Measurements from ENCODE around the gene MRPL38. TPM values are rescaled to one million over a fixed set of nuclear protein-coding genes. Genes with fewer than 3 reads are reported as not detected.

Gene MRPL38
- total RNA-seq, 1 donor from 2014 or later: 111 TPM

DNA sequence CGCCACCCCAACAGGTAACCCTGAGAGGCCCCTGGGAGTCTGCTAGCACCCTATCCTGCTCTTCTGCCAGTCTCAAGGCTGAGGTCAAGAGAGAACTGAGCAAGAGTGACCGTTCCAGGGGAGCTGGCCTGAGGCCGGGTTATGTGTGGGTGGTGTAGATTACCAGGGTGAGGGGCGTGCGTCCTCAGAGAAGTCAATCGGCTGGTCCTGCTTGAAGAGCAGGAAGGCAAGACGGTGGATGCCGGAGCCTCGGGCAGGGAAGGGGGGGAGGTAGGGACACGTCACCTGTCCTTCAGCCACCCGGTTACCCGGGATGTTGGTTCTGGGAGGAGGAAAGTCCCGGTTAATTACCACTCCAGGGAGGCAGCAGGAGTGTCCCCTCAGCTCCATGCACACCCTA, 5.3 kb downstream of the MRPL38 start:
- H3K36me3 Mint-ChIP-seq (ENCODE audit: low read depth): peaks cover 4% of the 10 kb centered on the region
- H3K4me3 Mint-ChIP-seq: peak overlapping the region; percentile 51
- TF ChIP-seq CTCF (conservative IDR thresholded peaks at IDR 0.05): no peak
- peaks cover 6% of the 10 kb centered on the region for H3K27me3 Mint-ChIP-seq (ENCODE audit: low read depth)
- no peak for DNase-seq (ENCODE audit: low read depth, low spot score)
- H3K4me1 Mint-ChIP-seq: peaks cover 24% of the 10 kb centered on the region
- H3K9me3 Mint-ChIP-seq: no peaks in the 10 kb centered on the region
- no peak overlapping the region for H3K27ac Mint-ChIP-seq (ENCODE audit: unreplicated experiment)

DNA sequence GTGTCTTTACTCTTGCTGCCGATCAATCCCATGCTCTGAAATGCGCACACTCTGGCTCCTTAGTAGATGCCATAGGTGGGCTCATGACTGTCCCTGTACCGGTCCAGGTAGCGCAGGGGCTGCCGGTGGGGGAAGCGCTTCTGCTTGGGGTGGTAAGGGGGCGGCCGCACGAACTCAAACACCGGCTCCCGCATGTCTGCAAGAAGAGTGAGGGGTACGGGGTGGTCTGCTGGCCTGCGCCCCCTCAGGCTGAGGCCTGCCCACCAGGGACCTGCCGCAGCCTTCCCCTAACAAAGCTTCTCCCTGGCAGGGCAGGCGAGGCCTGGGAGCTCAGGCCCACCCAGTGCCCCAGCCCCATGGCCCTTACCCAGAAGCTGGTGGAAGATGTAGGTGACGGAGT, 5.9 kb downstream of the MRPL38 start:
- peak overlapping the region; percentile 51 for H3K4me3 Mint-ChIP-seq
- H3K27ac Mint-ChIP-seq (ENCODE audit: unreplicated experiment): no peak overlapping the region
- H3K4me1 Mint-ChIP-seq: peaks cover 26% of the 10 kb centered on the region
- TF ChIP-seq CTCF (conservative IDR thresholded peaks at IDR 0.05): no peak
- H3K9me3 Mint-ChIP-seq: no peaks in the 10 kb centered on the region
- peaks cover 4% of the 10 kb centered on the region for H3K36me3 Mint-ChIP-seq (ENCODE audit: low read depth)
- peaks cover 6% of the 10 kb centered on the region for H3K27me3 Mint-ChIP-seq (ENCODE audit: low read depth)
- no peak for DNase-seq (ENCODE audit: low read depth, low spot score)

- Mint-ChIP-seq H3K4me1 (peaks cover 28% of the 10 kb centered on the region), H3K27ac (ENCODE audit: unreplicated experiment) (peak overlapping the region; percentile 51), H3K27me3 (ENCODE audit: low read depth) (peaks cover 6% of the 10 kb centered on the region), H3K9me3 (no peaks in the 10 kb centered on the region), H3K4me3 (peak overlapping the region; percentile 86), H3K36me3 (ENCODE audit: low read depth) (peaks cover 4% of the 10 kb centered on the region)
- DNase-seq (ENCODE audit: low read depth, low spot score): no peak
- no peak for TF ChIP-seq CTCF (conservative IDR thresholded peaks at IDR 0.05)
Observed at GRCh38 chr17:75898065-75898464, 6.6 kb downstream of the MRPL38 start.

GRCh38 chr17:75897160-75898019, 7.3 kb downstream of the MRPL38 start:
- Mint-ChIP-seq H3K4me1 (peaks cover 28% of the 10 kb centered on the region), H3K4me3 (peak overlapping the region; percentile 86), H3K27ac (ENCODE audit: unreplicated experiment) (peak overlapping the region; percentile 51), H3K27me3 (ENCODE audit: low read depth) (peaks cover 6% of the 10 kb centered on the region), H3K9me3 (no peaks in the 10 kb centered on the region), H3K36me3 (ENCODE audit: low read depth) (peaks cover 4% of the 10 kb centered on the region)
- TF ChIP-seq CTCF (conservative IDR thresholded peaks at IDR 0.05): no peak
- no peak for DNase-seq (ENCODE audit: low read depth, low spot score)

DNA sequence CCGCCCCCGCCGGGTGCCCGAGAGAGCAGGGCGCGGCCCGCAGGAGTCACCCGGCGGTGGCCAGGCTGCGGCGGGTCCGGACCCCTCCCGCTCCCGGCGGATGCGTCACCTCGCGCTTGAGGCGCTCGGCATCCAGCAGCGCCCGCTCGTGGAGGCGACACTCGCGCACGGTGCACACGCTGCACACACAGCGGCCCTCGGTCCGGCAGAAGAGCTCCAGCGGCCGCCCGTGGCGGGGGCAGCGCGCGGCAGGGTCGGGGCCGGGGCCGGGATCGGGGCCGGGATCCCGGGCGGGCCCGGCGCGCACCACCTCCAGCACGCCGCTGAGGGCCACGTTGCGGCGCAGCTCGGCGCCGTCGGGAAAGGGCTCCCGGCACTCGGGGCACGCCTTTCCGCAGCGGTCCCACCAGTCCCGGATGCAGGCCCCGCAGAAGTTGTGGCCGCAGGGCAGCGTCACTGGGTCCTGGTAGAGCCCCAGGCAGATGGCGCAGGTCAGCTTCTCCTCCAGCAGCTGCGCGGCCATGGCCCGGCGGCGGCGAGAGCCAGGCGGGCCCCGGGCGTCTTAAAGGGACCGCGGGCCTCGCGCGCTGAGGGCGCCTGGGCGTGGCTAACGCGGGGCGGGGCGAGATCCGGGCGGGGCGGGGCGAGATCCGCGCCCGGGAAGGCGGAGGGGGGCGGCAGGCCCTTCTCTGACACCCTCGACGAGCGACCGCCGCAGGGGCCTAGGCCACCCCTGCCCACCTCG, 8.1 kb downstream of the MRPL38 start, which contains the start of gene TRIM65:
TSS of gene TRIM65 (minus strand) at position 537 of the 745 bp plus-strand sequence. CDS start at position 523, 14 bp downstream.
- Mint-ChIP-seq H3K36me3 (ENCODE audit: low read depth) (peaks cover 4% of the 10 kb centered on the region), H3K27ac (ENCODE audit: unreplicated experiment) (peak within 1 kb of the TSS; percentile 51), H3K9me3 (no peaks in the 10 kb centered on the region), H3K4me3 (peak within 1 kb of the TSS; percentile 90), H3K27me3 (ENCODE audit: low read depth) (peaks cover 6% of the 10 kb centered on the region), H3K4me1 (peaks cover 28% of the 10 kb centered on the region)
- TF ChIP-seq CTCF (conservative IDR thresholded peaks at IDR 0.05): peak; percentile 43
- DNase-seq (ENCODE audit: low read depth, low spot score): peak; percentile 70
